Liver (tissue), 3 donors: Measurements from ENCODE around the gene GUCD1.

Source experiments
- CTCF ChIP-seq: fragments of 150-350 bp; IDR thresholded peaks from 2 replicates; pipeline ENCODE4 v1.5.1; 2017; ENCODE audit warnings: improper control_type of control experiment, low read depth, low read length; ENCODE audit not compliant: missing input control
- EGR1 ChIP-seq, 2 donors: IDR thresholded peaks; 2 replicates each; pipeline ENCODE4 v1.6.1; 2016 to 2018; ENCODE audit warnings: antibody characterized with exemption in 2 of 2, low read depth in 2 of 2
- GABPA ChIP-seq, 2 donors: IDR thresholded peaks in 1 of 2; conservative IDR thresholded peaks in 1 of 2; 2 replicates each; pipeline ENCODE4 v1.6.1; 2016; ENCODE audit warnings: antibody characterized with exemption in 2 of 2, mild to moderate bottlenecking in 1 of 2, moderate library complexity in 1 of 2
- REST ChIP-seq: IDR thresholded peaks from 2 replicates; pipeline ENCODE4 v1.6.1; 2016; ENCODE audit warnings: antibody characterized with exemption, mild to moderate bottlenecking
- SP1 ChIP-seq: IDR thresholded peaks from 2 replicates; pipeline ENCODE4 v1.6.1; 2018; ENCODE audit warnings: antibody characterized with exemption, mild to moderate bottlenecking
- YY1 ChIP-seq: IDR thresholded peaks from 2 replicates; pipeline ENCODE4 v1.6.1; 2016; ENCODE audit warnings: antibody characterized with exemption, mild to moderate bottlenecking
- donor health status: healthy.
- donor health status: healthy.

GRCh38 chr22:24576778-24577177, 21.8 kb upstream of the GUCD1 start:
- TF ChIP-seq YY1 (no peak), CTCF (no peak), SP1 (no peak), GABPA (IDR thresholded peaks at IDR 0.05 in 1 of 2, conservative IDR thresholded peaks at IDR 0.05 in 1 of 2) (no peak), EGR1 (IDR thresholded peaks at IDR 0.05; ENCODE audit: low read depth in 2 of 2) (no peak), REST (no peak)
